BE2C (cell line): Measurements from ENCODE around the gene ROBO1.

Source experiments
- DNase-seq: peaks from one replicate; pipeline ENCODE4 v3.0.0-alpha.2; 2020
- H3K27me3 ChIP-seq: fragments of 250-450 bp; sonication (Bioruptor Pico); 2 replicates; pipeline ENCODE4 v1.5.1; 2020; ENCODE audit warnings: mild to moderate bottlenecking
- H3K36me3 ChIP-seq: fragments of 250-450 bp; sonication (Bioruptor Pico); 2 replicates; pipeline ENCODE4 v1.5.1; 2020; ENCODE audit warnings: mild to moderate bottlenecking
- H3K4me1 ChIP-seq: fragments of 250-450 bp; sonication (Bioruptor Pico); 2 replicates; pipeline ENCODE4 v1.5.1; 2020
- H3K4me3 ChIP-seq: 2 replicates; pipeline ENCODE4 v1.5.1; 2011; ENCODE audit warnings: low read depth, low read length
- H3K9me3 ChIP-seq: fragments of 250-450 bp; sonication (Bioruptor Pico); 2 replicates; pipeline ENCODE4 v1.5.1; 2020
- CTCF ChIP-seq: IDR thresholded peaks from 2 replicates; pipeline ENCODE4 v1.5.1; 2012; ENCODE audit warnings: mild to moderate bottlenecking, low read depth, low read length

ROBO1 gene

GRCh38 chr3:79406175-79406574, 361.6 kb downstream of the ROBO1 start:
- no peaks in the 10 kb centered on the region for H3K4me1 ChIP-seq
- peak; percentile 50 for TF ChIP-seq CTCF
- no peak for DNase-seq

GRCh38 chr3:79405183-79405582, 362.6 kb downstream of the ROBO1 start:
- no peaks in the 10 kb centered on the region for H3K4me1 ChIP-seq
- no peaks in the 10 kb centered on the region for H3K36me3 ChIP-seq
- DNase-seq, result no peak
- TF ChIP-seq CTCF, result no peak
- no peaks in the 10 kb centered on the region; the same call in 1 of the 2 replicates for H3K9me3 ChIP-seq
- H3K27me3 ChIP-seq, result no peaks in the 10 kb centered on the region
- no peak overlapping the region for H3K4me3 ChIP-seq

More at GRCh38 chr3:79406175-79406574, 361.6 kb downstream of the ROBO1 start:
- Histone ChIP-seq H3K36me3 (no peaks in the 10 kb centered on the region), H3K27me3 (no peaks in the 10 kb centered on the region), H3K9me3 (no peaks in the 10 kb centered on the region; the same call in 1 of the 2 replicates), H3K4me3 (no peak overlapping the region)

- DNase-seq, result no peak
- Histone ChIP-seq H3K4me3 (no peak overlapping the region), H3K36me3 (no peaks in the 10 kb centered on the region), H3K27me3 (no peaks in the 10 kb centered on the region), H3K9me3 (no peaks in the 10 kb centered on the region; the same call in 1 of the 2 replicates), H3K4me1 (0 out of 2 replicates have a peak, but pooled peaks cover 3% of the 10 kb centered on the region)
- no peak for TF ChIP-seq CTCF
These were observed 371.2 kb downstream of the ROBO1 start for GRCh38 chr3:79396595-79396994.

- Histone ChIP-seq H3K36me3 (no peaks in the 10 kb centered on the region), H3K27me3 (no peaks in the 10 kb centered on the region), H3K9me3 (no peaks in the 10 kb centered on the region), H3K4me3 (no peak overlapping the region), H3K4me1 (0 out of 2 replicates have a peak, but pooled peaks cover 5% of the 10 kb centered on the region)
- TF ChIP-seq CTCF, result no peak
- no peak for DNase-seq
These were observed 375.3 kb downstream of the ROBO1 start for GRCh38 chr3:79392479-79392878.

GRCh38 chr3:79390352-79390751, 377.4 kb downstream of the ROBO1 start:
- 0 out of 2 replicates have a peak, but pooled peaks cover 5% of the 10 kb centered on the region for H3K4me1 ChIP-seq
- TF ChIP-seq CTCF, result no peak
- H3K4me3 ChIP-seq, result no peak overlapping the region
- no peak for DNase-seq
- H3K9me3 ChIP-seq, result no peaks in the 10 kb centered on the region
- H3K27me3 ChIP-seq, result no peaks in the 10 kb centered on the region
- H3K36me3 ChIP-seq, result no peaks in the 10 kb centered on the region

- Histone ChIP-seq H3K27me3 (no peaks in the 10 kb centered on the region), H3K9me3 (no peaks in the 10 kb centered on the region), H3K4me1 (no peaks in the 10 kb centered on the region), H3K36me3 (no peaks in the 10 kb centered on the region), H3K4me3 (no peak overlapping the region)
- TF ChIP-seq CTCF, result no peak
- no peak for DNase-seq
These were observed 382.6 kb downstream of the ROBO1 start for GRCh38 chr3:79385211-79385610.
